ENCODE results near the gene YPEL3.

Gene YPEL3

GRCh38 chr16:30108059-30108850 lies 12.2 kb upstream of the YPEL3 start:
- Mint-ChIP-seq H3K4me1 (peaks cover 4% of the 10 kb centered on the region), H3K27me3 (no peaks in the 10 kb centered on the region), H3K4me3 (no peak overlapping the region), H3K9me3 (no peaks in the 10 kb centered on the region), H3K36me3 (peaks cover 7% of the 10 kb centered on the region), H3K27ac (no peak overlapping the region)

- no peaks in the 10 kb centered on the region for H3K4me1 Mint-ChIP-seq
- H3K9me3 Mint-ChIP-seq, result no peaks in the 10 kb centered on the region
- no peaks in the 10 kb centered on the region for H3K27me3 Mint-ChIP-seq
- peak overlapping the region; percentile 47 for H3K27ac Mint-ChIP-seq
- no peak overlapping the region for H3K4me3 Mint-ChIP-seq
- H3K36me3 Mint-ChIP-seq, result peaks cover 5% of the 10 kb centered on the region
Observed at GRCh38 chr16:30104492-30104891, 8.5 kb upstream of the YPEL3 start.

- Mint-ChIP-seq H3K27ac (peak overlapping the region; percentile 47), H3K36me3 (peaks cover 5% of the 10 kb centered on the region)
Observed at GRCh38 chr16:30104090-30104489, 8.1 kb upstream of the YPEL3 start.

GRCh38 chr16:30096862-30097563 lies 1.0 kb upstream of the YPEL3 start:
- peaks cover 5% of the 10 kb centered on the region for H3K9me3 Mint-ChIP-seq

More at GRCh38 chr16:30104090-30104489, 8.1 kb upstream of the YPEL3 start:
- no peaks in the 10 kb centered on the region for H3K27me3 Mint-ChIP-seq
- no peaks in the 10 kb centered on the region for H3K9me3 Mint-ChIP-seq
- no peak overlapping the region for H3K4me3 Mint-ChIP-seq
- H3K4me1 Mint-ChIP-seq, result no peaks in the 10 kb centered on the region

GRCh38 chr16:30095166-30096078 lies 591 bp downstream of the YPEL3 start:
- H3K9me3 Mint-ChIP-seq, result peaks cover 5% of the 10 kb centered on the region
- H3K4me1 Mint-ChIP-seq, result peaks cover 34% of the 10 kb centered on the region
- H3K4me3 Mint-ChIP-seq, result peak overlapping the region; percentile 70
- H3K27me3 Mint-ChIP-seq, result no peaks in the 10 kb centered on the region
- peak overlapping the region; percentile 84 for H3K27ac Mint-ChIP-seq
- H3K36me3 Mint-ChIP-seq, result peaks cover 8% of the 10 kb centered on the region

More at GRCh38 chr16:30096862-30097563, 1.0 kb upstream of the YPEL3 start:
- Mint-ChIP-seq H3K27me3 (no peaks in the 10 kb centered on the region), H3K27ac (peak overlapping the region; percentile 61), H3K36me3 (peaks cover 8% of the 10 kb centered on the region), H3K4me3 (peak overlapping the region; percentile 78), H3K4me1 (peaks cover 26% of the 10 kb centered on the region)

- H3K4me1 Mint-ChIP-seq, result peaks cover 42% of the 10 kb centered on the region
- H3K36me3 Mint-ChIP-seq, result peaks cover 8% of the 10 kb centered on the region
- peak overlapping the region; percentile 70 for H3K4me3 Mint-ChIP-seq
- H3K27ac Mint-ChIP-seq, result peak overlapping the region; percentile 84
- no peaks in the 10 kb centered on the region for H3K27me3 Mint-ChIP-seq
- peaks cover 5% of the 10 kb centered on the region for H3K9me3 Mint-ChIP-seq
Observed at GRCh38 chr16:30094541-30095165, 1.4 kb downstream of the YPEL3 start.

GRCh38 chr16:30092373-30093010 lies 3.5 kb downstream of the YPEL3 start:
- Mint-ChIP-seq H3K36me3 (no peaks in the 10 kb centered on the region), H3K9me3 (peaks cover under 1% of the 10 kb centered on the region), H3K4me3 (peak overlapping the region; percentile 89), H3K27me3 (no peaks in the 10 kb centered on the region), H3K4me1 (peaks cover 57% of the 10 kb centered on the region), H3K27ac (peak overlapping the region; percentile 95)

GRCh38 chr16:30091474-30092372 lies 4.3 kb downstream of the YPEL3 start, which contains the start of gene TBX6:
Gene TBX6 (minus strand): TSS chr16:30091924. CDS start chr16:30091193, 731 bp downstream.
- Mint-ChIP-seq H3K4me1 (peaks cover 57% of the 10 kb centered on the region), H3K36me3 (no peaks in the 10 kb centered on the region), H3K27ac (peak within 1 kb of the TSS; percentile 95), H3K4me3 (peak within 1 kb of the TSS; percentile 89), H3K27me3 (no peaks in the 10 kb centered on the region), H3K9me3 (no peaks in the 10 kb centered on the region)

- no peaks in the 10 kb centered on the region for H3K9me3 Mint-ChIP-seq
- H3K27ac Mint-ChIP-seq, result peak overlapping the region; percentile 83
- peaks cover 57% of the 10 kb centered on the region for H3K4me1 Mint-ChIP-seq
- no peaks in the 10 kb centered on the region for H3K27me3 Mint-ChIP-seq
- no peaks in the 10 kb centered on the region for H3K36me3 Mint-ChIP-seq
- H3K4me3 Mint-ChIP-seq, result peak overlapping the region; percentile 59
Observed at GRCh38 chr16:30090610-30091331, 5.2 kb downstream of the YPEL3 start.

GRCh38 chr16:30088832-30089624 lies 7.0 kb downstream of the YPEL3 start:
- Mint-ChIP-seq H3K27ac (peak overlapping the region; percentile 83), H3K4me3 (peak overlapping the region; percentile 26), H3K4me1 (peaks cover 46% of the 10 kb centered on the region), H3K9me3 (no peaks in the 10 kb centered on the region), H3K27me3 (no peaks in the 10 kb centered on the region), H3K36me3 (no peaks in the 10 kb centered on the region)

- H3K27ac Mint-ChIP-seq, result no peak overlapping the region
- H3K36me3 Mint-ChIP-seq, result no peaks in the 10 kb centered on the region
- H3K27me3 Mint-ChIP-seq, result no peaks in the 10 kb centered on the region
Observed at GRCh38 chr16:30088237-30088831, 7.7 kb downstream of the YPEL3 start.

GRCh38 chr16:30087181-30087898 lies 8.7 kb downstream of the YPEL3 start:
- Mint-ChIP-seq H3K36me3 (peaks cover 4% of the 10 kb centered on the region), H3K4me1 (peaks cover 35% of the 10 kb centered on the region), H3K27me3 (no peaks in the 10 kb centered on the region), H3K4me3 (no peak overlapping the region), H3K27ac (no peak overlapping the region), H3K9me3 (no peaks in the 10 kb centered on the region)

More at GRCh38 chr16:30088237-30088831, 7.7 kb downstream of the YPEL3 start:
- Mint-ChIP-seq H3K9me3 (no peaks in the 10 kb centered on the region), H3K4me1 (peaks cover 44% of the 10 kb centered on the region), H3K4me3 (no peak overlapping the region)

Measured in activated naive CD4-positive, alpha-beta T cell treated with anti-CD3 and anti-CD28 coated beads, Interleukin-2, amount 50 U/mL, for 24 hours (primary cell).